GM12865 (cell line): ENCODE data around the gene TRAPPC8.
"Not testable (repeated sequence)": the region's sequence is repeated elsewhere in the genome, so short reads cannot be mapped to it uniquely, and the experiment has no call there.

ENCODE experiments used
- DNase-seq: peaks from one replicate; pipeline ENCODE4 v3.0.0; 2010; ENCODE audit warnings: low read depth
- H3K4me3 ChIP-seq: 2 replicates; pipeline ENCODE4 v1.5.1; 2011; ENCODE audit warnings: mild to moderate bottlenecking, low read depth, low read length, control low read depth
- CTCF ChIP-seq: IDR thresholded peaks from 2 replicates; pipeline ENCODE4 v1.5.1; 2011; ENCODE audit warnings: low read length, control low read depth, low read depth, inconsistent platforms; ENCODE audit not compliant: insufficient read depth; ENCODE audit errors: missing control alignments

TRAPPC8 gene

DNA sequence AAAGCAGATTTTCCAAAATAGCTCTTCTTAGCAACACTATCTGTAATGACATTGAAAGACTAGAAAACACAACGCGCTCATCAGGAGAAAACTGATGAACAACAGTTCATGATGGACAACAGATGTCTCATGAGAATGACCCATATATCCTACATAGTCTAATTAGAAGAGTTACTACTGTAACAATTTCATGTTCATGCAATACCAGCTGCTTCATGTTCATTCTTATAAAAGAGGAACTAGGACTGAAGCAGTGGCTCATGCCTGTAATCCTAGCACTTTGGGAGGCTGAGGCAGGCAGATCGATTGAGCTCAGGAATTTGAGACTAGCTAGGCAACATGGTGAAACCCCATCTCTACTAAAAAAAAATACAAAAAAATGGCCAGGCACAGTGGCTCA is 22.7 kb downstream of the TRAPPC8 start:
- H3K4me3 ChIP-seq, result no peak overlapping the region
- no peak for DNase-seq
- TF ChIP-seq CTCF, result no peak

DNA sequence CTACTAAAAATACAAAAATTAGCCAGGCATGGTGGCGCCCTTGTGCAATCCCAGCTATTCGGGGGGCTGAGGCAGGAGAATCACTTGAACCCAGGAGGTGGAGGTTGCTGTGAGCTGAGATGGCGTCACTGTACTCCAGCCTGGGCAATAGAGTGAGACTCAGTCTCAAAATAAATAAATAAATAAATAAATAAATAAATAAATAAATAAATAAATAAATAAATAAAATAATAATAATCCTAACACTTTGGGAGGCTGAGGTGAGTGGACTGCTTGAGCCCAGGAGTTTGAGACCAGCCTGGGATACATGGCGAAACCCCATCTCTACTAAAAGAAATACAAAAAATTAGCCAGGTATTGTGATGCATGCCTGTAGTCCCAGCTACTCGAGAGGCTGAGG is 23.6 kb downstream of the TRAPPC8 start:
- not testable (repeated sequence) for DNase-seq, H3K4me3 ChIP-seq

- TF ChIP-seq CTCF, result no peak
- no peak overlapping the region for H3K4me3 ChIP-seq
Measured at GRCh38 chr18:31918733-31919132, 24.2 kb downstream of the TRAPPC8 start.

DNA sequence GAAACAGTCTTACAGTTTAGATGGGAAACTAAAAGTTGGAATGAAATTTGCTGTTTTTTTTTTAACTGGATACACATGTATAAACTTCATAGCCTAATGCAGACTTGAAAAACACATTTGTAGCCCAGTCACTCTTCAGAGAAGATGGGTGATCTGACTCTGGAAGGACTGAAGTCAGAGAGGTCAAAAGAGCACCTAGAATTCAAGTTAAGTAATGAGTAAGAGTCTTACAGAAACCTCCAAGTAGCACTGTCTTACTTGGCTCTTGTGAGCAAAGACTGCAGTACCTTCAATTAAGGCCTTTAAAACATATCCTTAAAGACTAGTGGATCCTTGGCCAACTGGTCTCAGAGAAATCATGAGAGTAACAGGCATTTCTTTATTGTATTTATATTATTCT is 41.9 kb downstream of the TRAPPC8 start:
- DNase-seq, result no peak
- TF ChIP-seq CTCF, result no peak
- no peak overlapping the region for H3K4me3 ChIP-seq

More at GRCh38 chr18:31918733-31919132, 24.2 kb downstream of the TRAPPC8 start:
- no peak for DNase-seq

- not testable (repeated sequence) for DNase-seq, H3K4me3 ChIP-seq
Measured at GRCh38 chr18:31899771-31900170, 43.2 kb downstream of the TRAPPC8 start.

GRCh38 chr18:31892936-31893335 is 50.0 kb downstream of the TRAPPC8 start:
- no peak overlapping the region for H3K4me3 ChIP-seq
- no peak for TF ChIP-seq CTCF
- no peak for DNase-seq

- no peak for DNase-seq
- H3K4me3 ChIP-seq, result no peak overlapping the region
- no peak for TF ChIP-seq CTCF
Measured at GRCh38 chr18:31891566-31891965, 51.4 kb downstream of the TRAPPC8 start.

DNA sequence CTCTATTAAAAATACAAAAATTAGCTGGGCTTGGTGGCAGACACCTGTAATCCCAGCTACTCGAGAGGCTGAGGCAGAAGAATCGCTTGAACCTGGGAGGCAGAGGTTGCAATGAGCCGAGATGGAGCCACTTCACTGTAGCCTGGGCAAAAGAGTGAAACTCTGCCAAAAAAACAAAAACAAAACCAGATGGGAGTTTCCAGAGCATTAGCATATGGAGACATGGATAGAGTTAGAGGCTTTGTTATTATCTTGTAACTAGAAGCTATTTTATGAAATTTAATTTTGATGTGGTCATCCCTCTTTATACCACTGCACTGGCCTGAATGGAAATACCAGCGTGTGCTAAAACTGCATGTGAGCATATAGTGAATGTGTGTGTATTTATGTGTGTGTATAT is 58.9 kb downstream of the TRAPPC8 start:
- DNase-seq, result no peak
- H3K4me3 ChIP-seq, result no peak overlapping the region
- no peak for TF ChIP-seq CTCF
